ENCODE measurements around the gene MFSD12.

The MFSD12 gene

DNA sequence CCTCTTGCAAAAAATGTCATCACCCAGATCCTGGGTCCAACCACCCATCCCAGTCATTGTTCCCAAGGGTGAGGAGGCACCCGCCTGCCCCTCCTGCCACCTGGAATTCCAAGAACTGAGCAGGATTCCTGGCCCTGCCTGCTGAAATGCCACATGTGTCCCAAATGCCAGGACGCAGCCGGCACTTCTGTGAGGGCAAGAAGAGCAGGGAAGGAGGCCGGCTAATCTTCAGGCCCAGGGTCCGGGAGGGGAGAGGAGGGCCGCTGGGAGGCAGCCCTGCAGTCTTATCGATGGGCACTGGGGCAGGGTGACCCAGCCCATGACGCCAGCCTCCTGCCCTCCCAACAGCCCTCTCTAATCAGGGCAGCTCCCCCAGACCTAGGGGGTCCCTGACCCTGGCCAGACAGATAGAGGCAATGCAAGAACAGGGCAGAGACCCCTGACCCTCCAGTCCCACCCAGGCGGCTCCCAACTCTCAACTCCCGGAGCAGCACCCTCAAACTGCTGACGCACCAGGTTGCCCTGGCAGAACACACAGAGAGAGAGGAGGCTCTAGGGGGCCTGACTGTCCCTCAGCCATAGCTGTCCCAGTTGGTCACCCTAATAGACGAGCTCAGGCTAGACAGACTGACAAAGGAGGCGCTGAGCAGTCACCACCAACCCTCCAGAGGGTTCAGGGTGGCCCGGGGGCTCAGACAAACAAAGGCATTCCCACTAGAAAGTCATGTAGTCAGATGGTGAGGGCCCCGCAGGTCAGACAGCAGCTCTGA lies 1.5 kb downstream of the MFSD12 start:
- DNase-seq: no peak

DNA sequence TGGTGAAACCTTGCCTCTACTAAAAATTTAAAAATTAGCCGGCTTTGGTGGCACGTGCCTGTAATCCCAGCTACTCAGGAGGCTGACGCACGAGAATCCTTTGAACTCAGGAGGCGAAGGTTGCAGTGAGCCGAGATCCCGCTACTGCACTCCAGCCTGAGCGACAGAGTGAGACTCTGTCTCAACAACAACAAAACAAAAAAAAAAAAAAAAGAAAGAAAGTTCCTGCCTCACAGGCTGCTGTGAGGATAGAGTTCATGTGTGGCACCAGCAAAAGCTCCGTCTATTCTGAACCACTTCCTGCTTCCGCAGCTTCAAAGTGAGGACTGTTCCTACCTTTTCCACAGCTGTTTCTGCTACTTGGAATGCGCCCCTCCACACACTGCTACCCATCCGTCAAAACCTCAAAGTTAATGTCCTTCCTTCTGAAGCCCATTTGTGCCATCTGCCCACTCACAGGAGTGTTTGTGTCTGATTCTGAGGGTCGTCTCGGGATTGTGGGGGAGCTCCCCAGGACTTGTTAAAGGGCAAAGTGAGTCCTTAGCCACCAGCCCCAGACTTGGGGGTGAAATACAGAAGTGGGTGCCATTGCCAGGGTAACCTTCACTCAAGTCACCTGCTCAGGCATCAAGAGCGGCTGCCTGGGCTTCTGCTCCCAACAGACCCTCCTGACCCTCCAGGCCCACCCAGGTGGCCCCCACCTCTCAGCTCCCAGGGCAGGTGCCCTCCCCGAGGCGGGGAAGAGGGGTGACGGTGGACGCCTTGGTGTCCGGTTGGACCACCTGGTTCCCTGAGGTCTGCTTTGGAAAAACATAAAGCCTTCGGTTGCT lies 2.9 kb downstream of the MFSD12 start:
- no peak for DNase-seq

DNA sequence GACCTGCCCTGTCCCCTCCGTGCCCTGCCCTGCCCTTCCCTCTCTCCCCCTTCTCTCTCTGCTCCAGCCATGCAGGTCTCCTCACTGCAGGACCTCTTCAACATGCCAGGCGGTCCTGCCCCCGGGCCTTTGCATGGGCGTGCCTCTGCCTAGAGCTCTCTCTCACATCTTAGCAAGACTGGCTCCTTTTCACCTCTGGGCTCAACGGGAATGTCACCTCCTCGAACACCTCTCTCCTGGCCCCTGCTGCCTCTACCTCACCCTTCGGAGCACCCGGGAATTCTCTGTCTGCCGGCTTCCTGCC lies 5.6 kb downstream of the MFSD12 start:
- DNase-seq: no peak

DNA sequence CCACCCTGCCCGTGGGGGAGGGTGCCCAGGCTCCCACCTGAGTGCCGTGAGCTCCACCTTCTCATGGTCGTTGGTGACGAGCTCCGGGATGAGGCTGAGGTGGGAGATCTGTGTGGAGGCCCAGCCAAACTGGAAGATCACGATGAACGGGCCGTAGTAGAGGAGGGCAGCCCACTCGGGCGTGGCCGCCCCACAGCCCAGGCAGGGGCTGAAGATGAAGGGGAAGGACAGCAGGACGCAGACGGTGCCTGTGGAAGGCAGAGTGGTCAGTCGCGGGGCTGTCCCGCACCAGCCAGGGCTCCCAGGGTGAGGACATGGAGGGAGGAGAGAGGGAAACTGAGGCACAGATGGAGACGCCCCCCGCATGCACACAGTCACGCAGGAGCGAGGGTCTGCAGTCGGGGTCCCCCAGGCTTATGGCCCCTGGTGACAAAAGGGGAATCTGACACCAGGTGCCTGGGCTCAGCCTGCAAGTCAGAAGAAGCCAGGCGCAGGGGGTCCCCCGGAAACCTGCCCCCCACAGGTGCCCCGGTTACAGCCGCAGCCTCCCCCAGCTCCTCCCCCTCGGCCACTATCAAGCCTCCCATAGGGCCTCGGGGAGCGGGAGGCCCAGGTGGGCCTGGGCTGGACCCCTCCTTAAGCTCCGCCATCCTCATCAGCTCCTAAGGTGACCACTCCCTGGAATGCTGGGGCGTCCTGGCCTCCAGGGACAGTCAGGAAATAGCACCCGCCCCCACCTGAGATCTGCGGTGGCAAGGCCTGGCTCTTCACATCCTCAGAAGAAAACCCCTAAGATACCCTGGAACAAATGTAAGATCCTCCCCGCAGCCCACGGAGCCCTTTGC lies 6.2 kb downstream of the MFSD12 start:
- no peak for DNase-seq

DNA sequence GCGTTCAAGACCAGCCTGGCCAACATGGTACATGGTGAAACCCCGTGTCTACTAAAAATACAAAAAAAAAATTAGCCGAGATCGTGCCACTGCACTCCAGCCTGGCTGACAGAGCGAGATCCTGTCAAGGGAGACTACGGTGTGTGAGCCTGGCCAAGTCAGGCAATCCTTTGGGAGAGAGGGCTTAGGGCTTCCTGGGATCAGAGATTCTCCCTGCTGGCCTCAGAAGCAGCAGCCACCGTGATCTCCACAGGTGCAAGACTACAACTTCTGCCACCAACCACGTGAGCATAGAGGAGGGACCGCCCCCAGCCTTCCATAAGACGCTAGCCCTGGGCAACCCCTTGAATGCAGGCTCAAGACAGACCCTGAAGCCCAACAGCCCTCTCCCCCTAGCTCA lies 7.6 kb downstream of the MFSD12 start:
- no peak for DNase-seq

DNA sequence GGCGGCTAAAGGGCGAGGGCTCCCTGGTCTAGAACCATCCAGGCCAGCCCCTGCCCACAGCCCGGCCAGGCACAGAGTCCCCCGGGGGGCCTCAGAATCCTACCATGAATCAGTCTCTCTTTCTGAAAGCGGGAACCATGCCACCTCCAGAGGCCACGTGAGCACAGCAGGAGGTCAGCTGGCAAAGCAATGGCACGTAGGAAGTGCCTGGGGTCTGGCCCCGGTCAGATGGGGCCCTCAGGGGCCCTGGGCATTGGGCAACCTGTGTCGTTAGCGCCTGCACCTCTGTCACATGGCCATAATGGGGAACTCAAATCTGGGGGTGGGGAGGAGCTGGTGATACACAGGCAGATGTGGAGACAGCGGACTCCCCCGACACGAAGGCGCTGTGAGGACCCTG lies 8.8 kb downstream of the MFSD12 start:
- DNase-seq: no peak

DNA sequence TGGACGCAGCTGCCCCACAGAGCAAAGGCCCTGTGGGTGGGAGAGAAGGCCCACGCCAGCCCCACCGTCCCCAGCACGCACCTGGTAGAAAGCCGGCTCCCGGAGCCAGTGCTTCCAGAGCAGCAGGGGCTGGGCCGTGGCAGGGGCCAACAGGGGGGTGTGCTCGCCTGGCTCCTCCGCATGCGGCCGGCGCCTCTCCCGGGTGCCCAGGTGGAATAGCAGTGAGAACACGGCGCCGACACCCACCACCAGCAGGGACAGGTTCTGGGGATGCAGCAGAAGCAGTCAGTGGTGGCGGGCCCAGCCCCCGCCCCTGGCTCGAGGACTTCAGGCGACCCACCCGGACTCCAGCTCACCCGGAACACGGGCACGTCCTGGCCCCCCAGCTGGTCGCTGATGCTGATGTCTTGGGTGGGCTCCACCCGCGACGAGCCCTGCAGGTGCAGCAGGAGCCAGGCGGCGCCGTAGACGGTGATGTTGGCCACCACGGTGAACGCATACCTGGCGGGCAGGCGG lies 9.6 kb downstream of the MFSD12 start:
- no peak for DNase-seq

DNA sequence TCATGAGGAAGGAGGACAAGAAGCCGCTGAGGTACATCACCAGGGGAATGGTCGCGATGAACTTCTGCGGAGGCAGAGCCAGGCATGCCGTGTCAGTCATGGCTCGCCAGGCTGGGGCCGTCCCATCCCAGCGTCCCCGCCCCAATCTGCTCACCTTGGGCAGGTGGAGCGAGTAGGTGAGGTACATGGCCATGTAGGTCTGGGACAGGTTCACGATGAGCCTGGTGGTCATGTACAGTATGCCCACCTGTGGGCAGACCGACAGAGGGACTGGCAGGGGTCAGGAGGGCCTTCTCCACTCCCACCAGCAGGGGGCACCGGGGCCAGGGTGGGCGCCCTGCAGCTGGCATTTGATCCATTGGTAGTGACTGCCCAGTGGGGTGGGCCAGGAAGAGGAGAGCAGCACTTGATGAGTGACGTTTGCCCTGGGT lies 10.1 kb downstream of the MFSD12 start:
- DNase-seq: no peak

DNA sequence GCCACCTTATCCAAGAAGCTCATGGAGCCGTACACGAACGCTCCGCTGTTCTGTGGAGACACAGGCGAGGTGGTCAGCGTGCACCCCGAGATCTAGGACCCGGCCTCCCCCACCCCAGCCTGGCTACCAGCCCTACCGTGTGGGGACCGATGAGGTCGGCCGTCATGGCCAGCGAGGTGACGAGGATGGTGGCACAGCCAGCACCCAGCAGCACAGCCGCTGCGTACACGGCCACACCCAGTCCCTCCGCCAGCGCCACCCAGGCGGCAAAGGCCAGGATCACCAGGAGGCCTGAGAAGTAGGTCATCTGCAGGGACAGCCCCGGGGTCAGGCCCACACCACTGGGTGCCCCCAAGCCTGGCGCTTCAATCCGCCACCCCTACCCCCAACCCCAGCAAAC lies 11.3 kb downstream of the MFSD12 start:
- no peak for DNase-seq

DNA sequence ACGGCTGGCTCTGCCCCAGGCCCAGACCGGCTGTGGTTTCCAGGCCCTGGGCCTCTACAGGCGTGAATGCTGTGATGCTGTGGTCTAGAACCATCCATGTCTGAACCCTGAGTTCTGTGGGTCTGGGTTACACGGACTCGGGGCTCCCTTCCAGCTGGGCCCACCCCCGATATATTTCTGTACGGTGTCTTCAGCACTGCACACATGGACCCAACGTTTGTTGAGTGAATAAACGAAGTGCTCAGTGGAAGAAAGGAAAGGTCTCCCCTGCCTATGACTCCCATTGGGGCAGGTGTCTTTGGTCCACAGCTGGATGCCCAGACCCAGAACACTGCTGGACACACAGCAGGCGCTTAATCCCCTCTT lies 11.7 kb downstream of the MFSD12 start:
- no peak for DNase-seq

DNA sequence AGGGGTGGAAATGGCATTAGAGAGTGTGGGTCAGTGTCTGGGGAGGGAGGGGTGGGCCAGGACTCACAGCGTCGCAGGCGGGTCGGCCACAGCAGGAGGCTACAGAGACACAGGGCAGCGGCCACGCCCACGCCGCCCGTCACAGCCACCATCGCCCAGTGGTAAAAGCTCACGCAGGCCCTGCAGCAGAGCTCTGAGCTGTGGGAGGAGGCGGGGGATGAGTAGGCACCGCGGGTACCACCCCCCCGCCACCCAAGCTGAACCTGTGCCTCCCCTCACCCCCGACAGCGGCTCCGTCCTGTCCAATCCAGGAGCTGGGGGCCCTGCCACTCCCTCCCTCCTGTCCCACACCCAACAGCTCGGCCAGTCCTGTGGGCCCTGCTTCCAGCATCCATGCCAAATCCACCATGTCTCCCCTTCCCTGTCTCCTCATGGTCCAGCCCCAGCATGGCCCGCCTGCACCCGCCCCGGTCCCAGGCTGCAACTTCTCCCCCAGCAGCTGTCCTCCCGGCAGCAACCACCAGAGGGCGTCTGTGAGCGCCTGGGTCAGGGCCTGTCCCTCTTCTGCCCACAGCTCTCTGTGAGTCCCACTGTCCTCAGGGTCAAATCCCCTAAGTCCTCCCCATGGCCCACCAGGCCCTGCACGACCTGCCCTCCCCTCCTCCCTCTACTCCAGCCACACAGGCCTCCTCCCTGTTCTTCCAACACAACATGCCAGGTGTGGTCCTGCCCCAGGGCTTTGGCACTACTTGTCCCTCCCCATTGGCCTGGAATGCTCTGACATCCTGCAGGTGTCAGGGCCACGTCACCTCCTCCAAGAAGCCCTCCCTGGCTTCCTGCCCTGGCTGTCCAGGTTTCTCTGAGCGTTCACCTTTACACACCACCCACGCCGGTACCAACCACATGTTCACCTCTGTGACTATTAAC lies 12.4 kb downstream of the MFSD12 start:
- DNase-seq: no peak

DNA sequence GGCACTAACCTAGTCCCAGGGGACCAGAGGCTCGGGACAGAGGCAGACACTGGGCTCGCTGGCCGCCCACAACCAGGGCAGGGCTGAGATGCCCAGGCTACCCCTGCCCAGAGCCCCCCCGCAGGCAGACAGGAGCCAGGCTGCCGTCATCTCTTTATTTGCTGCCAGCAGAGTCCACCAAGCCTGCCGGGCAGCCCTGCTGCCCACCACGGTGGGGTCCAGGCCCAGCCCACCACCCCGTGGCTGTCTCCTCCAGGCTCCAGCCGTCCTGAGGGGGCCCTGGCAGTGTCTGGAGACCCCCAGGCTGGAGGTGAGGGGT lies 13.4 kb downstream of the MFSD12 start:
- DNase-seq: no peak

DNA sequence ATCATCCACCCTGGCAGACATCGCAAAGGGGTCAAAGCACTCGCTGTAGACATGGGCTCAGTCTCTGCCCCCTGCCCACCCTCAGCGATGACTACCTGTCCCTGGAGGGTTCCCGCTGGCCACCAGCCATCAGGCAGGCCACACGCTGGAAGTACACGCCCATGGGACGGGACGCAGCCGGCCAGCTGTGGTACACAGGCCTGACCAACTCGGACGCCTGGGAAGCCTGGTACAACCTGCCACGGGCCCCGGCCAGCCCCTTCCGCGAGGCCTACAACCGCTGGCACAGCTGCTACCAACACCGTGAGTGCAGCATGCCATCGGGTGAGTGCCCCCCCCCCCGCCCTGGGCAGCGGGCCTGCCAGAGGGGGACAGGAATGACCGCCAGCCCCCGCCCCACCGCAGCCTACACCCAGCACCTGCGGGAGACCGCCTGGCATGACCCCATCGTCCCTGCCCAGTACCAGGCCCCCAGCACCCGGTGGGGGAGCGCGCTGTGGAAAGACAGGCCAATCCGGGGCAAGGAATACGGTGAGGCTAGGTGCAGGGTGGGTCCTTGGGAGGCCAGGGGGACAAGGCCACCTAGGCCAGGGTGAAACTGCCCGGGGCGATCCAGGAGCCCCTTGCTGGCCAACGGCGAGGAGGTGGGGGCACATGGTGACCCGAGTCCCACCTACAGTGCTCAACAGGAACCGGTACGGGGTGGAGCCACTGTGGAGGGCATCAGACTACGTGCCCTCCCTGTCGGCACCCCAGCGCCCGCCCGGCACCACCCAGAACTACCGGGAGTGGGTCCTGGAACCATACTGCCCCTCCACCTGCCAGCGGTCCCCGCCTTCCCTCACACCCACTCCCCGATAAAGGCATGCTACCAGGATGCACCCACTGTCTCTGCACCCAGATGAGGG lies 14.0 kb downstream of the MFSD12 start:
- no peak for DNase-seq

DNA sequence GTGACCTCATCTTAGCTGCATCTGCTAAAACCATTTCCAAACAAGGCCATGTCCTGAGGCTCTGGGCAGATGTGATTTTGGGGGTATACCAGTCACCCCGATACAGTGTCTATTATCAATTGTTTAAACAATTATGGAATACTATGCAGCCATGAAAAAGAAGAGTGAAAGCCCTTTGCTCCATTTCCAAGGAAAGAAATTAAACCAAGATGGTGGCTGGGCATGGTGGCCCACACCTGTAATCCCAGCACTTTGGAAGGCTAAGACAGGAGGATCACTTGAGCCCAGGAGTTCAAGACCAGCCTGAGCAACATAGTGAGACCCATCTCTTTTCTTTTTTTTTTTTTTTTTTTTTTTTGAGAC lies 17.6 kb downstream of the MFSD12 start:
- DNase-seq: no peak

DNA sequence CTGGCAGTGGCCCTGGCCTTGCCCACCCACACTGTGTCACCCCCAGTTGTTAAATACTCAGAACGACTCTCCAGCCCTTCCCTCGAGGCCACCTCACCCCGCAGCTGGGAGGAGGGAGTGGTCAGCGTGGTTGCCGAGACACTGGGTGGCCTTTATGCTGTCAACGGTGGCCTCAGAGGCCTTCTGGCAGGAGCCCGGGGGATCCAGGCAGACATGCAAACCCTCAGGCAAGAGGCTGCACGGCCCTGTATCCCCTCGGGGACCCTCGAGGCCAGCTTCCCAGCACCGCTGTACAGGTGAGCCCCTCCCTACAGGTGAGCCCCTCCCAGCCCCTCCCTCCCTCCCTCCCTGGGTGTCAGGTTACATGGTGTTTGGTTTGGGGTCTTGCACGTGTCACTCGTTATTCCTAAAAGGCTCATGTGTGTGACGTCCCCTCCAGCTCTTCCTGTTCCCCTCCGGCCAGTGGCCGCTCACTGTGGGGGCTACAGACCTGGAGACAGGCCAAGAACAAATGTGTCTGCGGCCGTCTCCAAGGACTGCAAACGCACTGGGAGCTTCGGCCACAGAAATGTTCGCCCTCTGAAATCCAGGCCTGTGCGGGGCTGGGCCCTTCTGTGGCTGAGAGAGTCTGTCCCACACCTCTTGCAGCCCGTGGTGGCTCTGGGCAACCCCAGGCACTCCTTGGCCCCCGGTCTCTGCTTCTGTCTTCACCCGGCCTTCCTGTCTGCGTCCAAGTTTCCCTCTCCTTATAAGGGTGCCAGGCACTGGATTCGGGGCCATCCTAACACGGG lies 18.2 kb downstream of the MFSD12 start, which contains the start of gene TEKTIP1:
TSS of gene TEKTIP1 (plus strand) at position 210 of the 791 bp plus-strand sequence. CDS start at position 214, 4 bp downstream.
- no peak for DNase-seq

DNA sequence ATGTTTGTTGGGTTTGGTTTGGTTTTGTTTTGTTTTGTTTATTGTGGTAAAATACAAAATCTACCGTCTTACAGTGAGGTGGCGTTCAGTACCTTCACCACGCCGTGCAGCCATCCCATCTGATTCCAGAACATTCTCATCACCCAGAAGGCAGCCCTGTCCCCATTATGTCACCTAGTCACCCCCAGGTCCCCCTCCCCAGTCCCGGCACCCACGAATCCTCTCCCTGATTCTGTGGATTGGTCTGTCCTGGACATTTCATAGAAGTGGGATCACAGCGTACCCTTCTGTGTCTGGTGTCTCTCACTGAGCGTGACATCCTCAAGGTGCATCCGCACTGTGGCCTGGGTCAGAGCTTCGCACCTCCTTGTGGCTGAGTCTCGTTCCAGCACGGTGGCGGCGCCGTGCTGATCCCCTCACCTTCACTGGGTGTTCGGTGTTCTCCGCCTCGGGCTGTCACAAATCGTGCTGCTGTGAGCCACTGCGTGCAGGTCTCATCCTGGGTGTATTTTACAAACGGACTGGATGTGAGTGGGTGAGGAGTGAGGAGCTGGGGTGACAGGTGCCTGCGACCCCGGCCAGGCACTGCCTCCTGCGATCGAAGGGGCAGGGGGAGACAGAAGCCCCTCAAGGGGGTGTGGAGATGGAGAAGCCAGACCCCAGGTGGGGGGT lies 19.0 kb downstream of the MFSD12 start:
- no peak for DNase-seq

DNA sequence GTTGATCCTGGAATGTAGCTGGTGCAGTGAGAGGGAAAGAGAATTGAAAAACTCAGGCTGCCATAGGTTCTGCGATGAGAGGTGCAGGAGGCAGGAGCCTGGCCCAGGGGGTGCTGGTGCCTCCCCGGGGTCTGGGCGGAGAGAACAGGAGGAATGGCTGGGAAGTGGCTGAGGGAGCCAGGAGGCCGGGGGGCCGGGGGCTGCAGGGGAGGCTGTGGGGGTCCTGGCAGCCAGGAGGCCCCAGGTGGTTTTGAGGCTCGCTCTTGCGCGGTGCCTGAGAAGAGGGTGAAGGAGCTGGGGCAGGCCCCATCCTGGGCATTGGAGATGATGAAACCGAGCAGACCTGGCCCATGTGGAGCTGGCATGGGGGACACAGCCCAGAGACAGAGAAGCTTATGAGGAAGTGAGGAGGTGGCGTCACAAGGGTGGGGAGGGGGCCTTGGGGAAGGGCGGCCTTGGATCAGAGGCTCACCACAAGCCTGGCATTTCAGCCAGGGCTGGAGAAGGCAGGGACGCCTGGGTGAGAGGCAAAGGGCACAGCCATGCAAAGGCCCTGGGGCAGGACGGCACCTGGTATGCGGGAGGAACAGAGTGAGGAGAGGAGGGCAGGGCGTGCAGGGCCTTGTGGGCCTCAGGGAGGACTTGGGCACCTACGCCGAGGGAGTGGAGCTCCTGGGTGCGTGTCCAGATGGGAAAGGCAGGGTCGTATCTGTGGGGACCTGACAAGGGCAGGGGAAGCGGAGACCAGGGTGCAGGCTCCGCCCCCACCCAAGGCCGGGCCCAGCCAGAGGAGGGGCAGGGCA lies 19.7 kb downstream of the MFSD12 start:
- DNase-seq: no peak

DNA sequence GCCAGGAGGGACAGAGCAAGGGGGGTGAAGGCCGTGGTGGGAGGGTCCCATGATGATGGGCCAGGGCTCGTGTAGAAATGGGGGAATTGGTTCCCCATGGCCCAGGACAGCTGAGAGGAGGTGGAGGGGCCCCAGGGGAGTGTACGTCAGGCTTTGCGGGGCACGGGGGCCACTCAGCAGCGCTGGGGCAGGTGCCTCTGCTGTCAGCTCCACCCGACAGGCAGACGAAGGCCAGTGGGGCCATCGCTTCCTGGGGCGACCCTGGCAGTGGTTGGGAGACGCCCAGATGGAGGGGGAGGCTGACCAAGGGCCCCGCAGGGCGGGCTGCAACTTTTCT lies 20.3 kb downstream of the MFSD12 start:
- DNase-seq: no peak

DNA sequence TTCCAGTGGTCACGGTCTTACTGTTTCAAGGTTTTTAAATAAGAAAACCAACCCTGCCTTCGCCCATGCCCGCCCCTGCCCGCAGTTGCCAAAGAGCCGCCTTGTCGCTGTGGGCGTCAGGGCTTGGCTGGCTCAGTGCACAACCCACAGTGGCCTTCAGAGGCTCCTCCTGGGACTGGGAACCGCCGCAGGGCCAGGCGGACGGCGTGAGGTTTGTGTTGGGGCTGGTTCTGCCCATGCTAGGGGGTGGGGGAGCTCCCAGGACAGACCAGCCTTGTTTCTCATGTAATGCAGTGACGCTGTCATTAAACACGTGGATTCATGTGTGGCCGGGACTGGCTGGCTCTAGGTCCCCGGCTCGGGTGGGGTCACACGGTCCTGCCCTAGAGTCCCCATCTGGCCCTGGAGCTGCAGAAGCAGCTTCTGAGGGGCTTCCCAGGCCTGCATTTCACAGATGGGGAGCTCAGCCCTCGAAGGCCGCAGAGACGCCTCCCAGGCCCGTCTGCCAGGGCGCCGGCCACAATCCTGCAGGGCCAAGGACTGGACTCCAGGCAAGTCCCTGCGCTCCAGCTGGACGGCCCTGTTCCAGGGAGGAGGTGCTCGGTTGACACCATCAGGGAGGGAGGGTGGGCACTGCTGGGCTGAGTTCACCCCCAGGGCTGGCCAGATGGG lies 20.8 kb downstream of the MFSD12 start:
- DNase-seq: no peak

Measured in NCI-H510A (cell line).